Keratinocyte (primary cell): ENCODE results near the gene FMN1. TPM values are rescaled to one million over a fixed set of nuclear protein-coding genes. Genes with fewer than 3 reads are reported as not detected.

ENCODE experiments used
- DNase-seq: peaks from one replicate; pipeline ENCODE4 v3.0.0-alpha.2; 2011; ENCODE audit warnings: low read depth, missing footprints, low spot score
- FAIRE-seq: peaks from 2 replicates; lab custom pipeline; 2011; peaks lifted over from hg19 to GRCh38; lab: Jason Lieb, UNC
- H2AFZ ChIP-seq: 2 replicates; pipeline ENCODE4 v1.6.0; 2012; ENCODE audit warnings: low read length, control low read depth, inconsistent platforms; ENCODE audit not compliant: control insufficient read depth
- H3K27ac ChIP-seq: 2 replicates; pipeline ENCODE4 v1.5.1; 2011; ENCODE audit warnings: low read length; ENCODE audit not compliant: control insufficient read depth, insufficient read depth
- H3K27me3 ChIP-seq: 3 replicates; pipeline ENCODE4 v1.6.0; 2011; ENCODE audit warnings: low read length; ENCODE audit not compliant: control insufficient read depth, insufficient read depth; ENCODE audit errors: extremely low read depth
- H3K36me3 ChIP-seq, 2 experiments: 2 replicates in 1 of 2; 3 replicates in 1 of 2; pipeline ENCODE4 v1.5.1; 2011; ENCODE audit warnings: low read length in 2 of 2, mild to moderate bottlenecking in 1 of 2; ENCODE audit not compliant: control insufficient read depth in 2 of 2, insufficient read depth in 2 of 2; ENCODE audit errors: extremely low read depth in 1 of 2
- H3K4me1 ChIP-seq: 3 replicates; pipeline ENCODE4 v1.5.1; 2011; ENCODE audit warnings: low read length; ENCODE audit not compliant: control insufficient read depth, insufficient read depth; ENCODE audit errors: extremely low read depth
- H3K4me2 ChIP-seq: 3 replicates; pipeline ENCODE4 v1.6.0; 2011; ENCODE audit warnings: low read depth, low read length; ENCODE audit not compliant: control insufficient read depth, insufficient read depth; ENCODE audit errors: extremely low read depth
- H3K4me3 ChIP-seq, 3 experiments: fragments of 200-600 bp in 1 of 3; sonication (generic) in 1 of 3; 2 replicates in 2 of 3; 3 replicates in 1 of 3; pipeline ENCODE4 v1.5.1; 2011 to 2016; ENCODE audit warnings: low read length in 3 of 3, mild to moderate bottlenecking in 3 of 3, control low read depth in 2 of 3, inconsistent platforms in 1 of 3, low read depth in 1 of 3, mixed read lengths in 1 of 3, mixed run types in 1 of 3, moderate library complexity in 1 of 3; ENCODE audit not compliant: control insufficient read depth in 2 of 3, insufficient read depth in 2 of 3; ENCODE audit errors: extremely low read depth in 1 of 3
- H3K79me2 ChIP-seq: 2 replicates; pipeline ENCODE4 v1.6.0; 2012; ENCODE audit warnings: low read length; ENCODE audit not compliant: control insufficient read depth, insufficient read depth
- H3K9ac ChIP-seq: 3 replicates; pipeline ENCODE4 v1.6.0; 2011; ENCODE audit warnings: low read length; ENCODE audit not compliant: control insufficient read depth, insufficient read depth; ENCODE audit errors: extremely low read depth
- H3K9me1 ChIP-seq: 3 replicates; pipeline ENCODE4 v1.6.0; 2011; ENCODE audit warnings: low read length; ENCODE audit not compliant: control insufficient read depth, insufficient read depth; ENCODE audit errors: extremely low read depth
- H3K9me3 ChIP-seq: 2 replicates; pipeline ENCODE4 v1.5.1; 2012; ENCODE audit warnings: low read depth, low read length; ENCODE audit not compliant: control insufficient read depth
- H4K20me1 ChIP-seq: 3 replicates; pipeline ENCODE4 v1.6.0; 2011; ENCODE audit warnings: low read length; ENCODE audit not compliant: control insufficient read depth, insufficient read depth; ENCODE audit errors: extremely low read depth
- CTCF ChIP-seq, 3 experiments: IDR thresholded peaks in 1 of 3; conservative IDR thresholded peaks in 1 of 3; optimal IDR thresholded peaks in 1 of 3; 2 replicates in 2 of 3; 3 replicates in 1 of 3; pipeline versions ENCODE3 to v1.5.1; 2011; ENCODE audit warnings: low read length in 3 of 3, mild to moderate bottlenecking in 3 of 3, moderate library complexity in 2 of 3, control low read depth in 1 of 3, inconsistent platforms in 1 of 3; ENCODE audit not compliant: insufficient read depth in 2 of 3; ENCODE audit errors: extremely low read depth in 1 of 3
- EZH2 ChIP-seq: IDR thresholded peaks from one replicate; pipeline ENCODE4 v1.6.1; 2012; ENCODE audit warnings: inconsistent platforms, mild to moderate bottlenecking, low read length, moderate library complexity
- dilution Hi-C: fragments of 300-500 bp; cut with MboI; formaldehyde crosslinking; loops from one replicate; pipeline ENCODE4 v1.7.0; 2020; ENCODE audit warnings: low sequenced_read_pairs; ENCODE audit not compliant: extremely low pct_ligation_motif_present
- polyA plus RNA-seq, 5 experiments: library from polyadenylated mRNA; depleted of rRNA in 3 of 5; stranded (reverse) in 3 of 5; stranded (forward) in 1 of 5; unstranded in 1 of 5; fragments of >200 nt; gene quantifications; 1 replicate in 1 of 5; 2 replicates in 3 of 5; 3 replicates in 1 of 5; pipeline versions ENCODE4 v1.2.1 to v1.2.3, GENCODE V29; 2011 to 2012; ENCODE audit warnings: missing spikeins in 2 of 5, low read depth in 1 of 5, low replicate concordance in 1 of 5

The FMN1 gene
- polyA plus RNA-seq, 1 donor (not counting 4 experiments of a cell fraction or from before 2014, with no cell fraction given) = 0.71 TPM

GRCh38 chr15:32942401-32942841, 252.1 kb downstream of the FMN1 start:
- dilution Hi-C loops = no loop called here
- no peaks in the 10 kb centered on the region for H4K20me1 ChIP-seq
- H3K27me3 ChIP-seq = no peaks in the 10 kb centered on the region
- H3K9me3 ChIP-seq = no peaks in the 10 kb centered on the region
- TF ChIP-seq EZH2 = no peak
- TF ChIP-seq CTCF (optimal IDR thresholded peaks at IDR 0.05 in 1 of 3, IDR thresholded peaks at IDR 0.05 in 1 of 3, conservative IDR thresholded peaks at IDR 0.05 in 1 of 3; ENCODE audit: extremely low read depth in 1 of 3, insufficient read depth in 2 of 3, low read length in 3 of 3) = no peak
- no peaks in the 10 kb centered on the region for H3K36me3 ChIP-seq
- H3K4me3 ChIP-seq = no peak overlapping the region
- H3K4me2 ChIP-seq = no peak overlapping the region
- no peak overlapping the region for H3K9ac ChIP-seq
- no peak for DNase-seq
- H3K27ac ChIP-seq = no peak overlapping the region
- FAIRE-seq = no peak
- no peaks in the 10 kb centered on the region for H3K4me1 ChIP-seq
- H3K79me2 ChIP-seq = no peaks in the 10 kb centered on the region
- no peak overlapping the region for H2AFZ ChIP-seq
- no peaks in the 10 kb centered on the region for H3K9me1 ChIP-seq

- Histone ChIP-seq H3K4me1 (no peaks in the 10 kb centered on the region), H3K27ac (no peak overlapping the region), H3K9ac (no peak overlapping the region), H3K79me2 (no peaks in the 10 kb centered on the region), H3K4me3 (no peak overlapping the region), H4K20me1 (no peaks in the 10 kb centered on the region), H3K27me3 (no peaks in the 10 kb centered on the region), H2AFZ (no peak overlapping the region), H3K4me2 (no peak overlapping the region), H3K9me1 (no peaks in the 10 kb centered on the region), H3K9me3 (no peaks in the 10 kb centered on the region), H3K36me3 (no peaks in the 10 kb centered on the region)
- dilution Hi-C loops = no loop called here
- FAIRE-seq = no peak
- TF ChIP-seq EZH2 (no peak), CTCF (optimal IDR thresholded peaks at IDR 0.05 in 1 of 3, IDR thresholded peaks at IDR 0.05 in 1 of 3, conservative IDR thresholded peaks at IDR 0.05 in 1 of 3; ENCODE audit: extremely low read depth in 1 of 3, insufficient read depth in 2 of 3, low read length in 3 of 3) (no peak)
- no peak for DNase-seq
Observed at GRCh38 chr15:32941823-32942222, 252.7 kb downstream of the FMN1 start.
